GM18870 (cell line): ENCODE data around the gene PSD.
A peak's percentile ranks its signal among the peaks of the same experiment; 100 is the strongest.

Experiments
- ATAC-seq: cut with Tn5 transposase; IDR thresholded peaks from one replicate; pipeline ENCODE4 v1.9.1; 2021; ENCODE audit warnings: moderate library complexity; ENCODE audit not compliant: unreplicated experiment

The PSD gene

DNA sequence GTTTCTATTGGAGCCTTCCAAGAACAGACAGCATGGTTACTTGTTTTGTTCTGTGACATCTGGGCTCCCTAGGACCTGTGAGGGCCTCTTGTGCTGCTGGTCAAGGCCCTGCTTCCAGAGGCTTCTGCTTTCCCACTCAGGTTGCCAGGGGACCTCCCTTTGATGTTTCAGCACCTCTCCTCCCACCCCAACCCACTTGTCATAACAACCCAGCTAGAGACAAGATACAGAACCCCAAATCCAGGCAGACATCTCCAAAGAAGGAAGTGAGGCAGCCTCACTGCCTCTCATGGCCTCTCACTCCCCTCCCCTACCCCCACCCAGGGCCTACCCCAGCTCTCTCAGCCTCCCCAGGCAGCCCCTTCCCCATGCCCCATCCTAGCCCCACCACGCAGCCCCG lies 11.8 kb downstream of the PSD start:
- no peak for ATAC-seq

DNA sequence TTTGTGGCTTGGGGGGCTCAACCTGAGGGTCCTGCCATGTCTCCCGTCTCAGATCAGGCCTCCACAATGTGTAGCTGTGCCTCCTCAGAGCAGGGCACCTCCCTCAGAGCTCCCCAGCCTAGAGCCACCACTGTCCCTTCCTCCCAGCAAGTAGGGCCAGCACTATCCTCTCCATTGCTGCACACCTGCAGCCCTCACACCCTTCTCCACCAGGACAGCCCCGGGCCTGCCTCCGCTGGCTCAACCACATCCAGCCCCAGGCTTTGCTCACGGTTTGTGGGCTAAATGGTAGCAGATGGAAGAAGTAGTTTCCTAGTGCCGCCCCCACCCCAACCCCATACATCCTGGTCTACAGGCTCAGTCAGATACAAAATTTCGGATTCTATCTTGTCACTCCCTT lies 13.0 kb downstream of the PSD start:
- ATAC-seq: no peak

DNA sequence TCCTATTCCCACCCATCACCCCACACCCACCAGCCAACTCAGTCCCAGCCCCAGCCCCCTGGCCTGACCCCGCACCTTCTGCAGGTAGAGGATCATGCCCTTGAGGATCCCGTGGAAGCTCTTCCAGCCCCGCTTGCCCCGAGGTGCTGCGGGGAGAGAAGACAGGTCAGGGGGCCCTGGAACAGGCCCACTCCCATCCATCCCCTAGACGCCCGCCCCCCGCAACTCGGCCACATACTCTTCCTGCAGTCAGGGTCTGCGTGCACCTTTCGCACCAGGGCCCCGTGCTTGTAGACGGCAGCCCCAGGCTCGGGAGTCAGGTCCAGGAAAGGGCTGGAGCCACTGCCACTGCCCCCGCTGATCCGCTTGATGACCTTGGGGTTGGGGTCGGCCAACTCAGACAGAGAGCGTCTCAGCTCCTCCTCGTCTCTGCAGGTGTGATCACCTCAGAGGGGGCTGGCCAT lies 13.4 kb downstream of the PSD start:
- ATAC-seq: no peak

DNA sequence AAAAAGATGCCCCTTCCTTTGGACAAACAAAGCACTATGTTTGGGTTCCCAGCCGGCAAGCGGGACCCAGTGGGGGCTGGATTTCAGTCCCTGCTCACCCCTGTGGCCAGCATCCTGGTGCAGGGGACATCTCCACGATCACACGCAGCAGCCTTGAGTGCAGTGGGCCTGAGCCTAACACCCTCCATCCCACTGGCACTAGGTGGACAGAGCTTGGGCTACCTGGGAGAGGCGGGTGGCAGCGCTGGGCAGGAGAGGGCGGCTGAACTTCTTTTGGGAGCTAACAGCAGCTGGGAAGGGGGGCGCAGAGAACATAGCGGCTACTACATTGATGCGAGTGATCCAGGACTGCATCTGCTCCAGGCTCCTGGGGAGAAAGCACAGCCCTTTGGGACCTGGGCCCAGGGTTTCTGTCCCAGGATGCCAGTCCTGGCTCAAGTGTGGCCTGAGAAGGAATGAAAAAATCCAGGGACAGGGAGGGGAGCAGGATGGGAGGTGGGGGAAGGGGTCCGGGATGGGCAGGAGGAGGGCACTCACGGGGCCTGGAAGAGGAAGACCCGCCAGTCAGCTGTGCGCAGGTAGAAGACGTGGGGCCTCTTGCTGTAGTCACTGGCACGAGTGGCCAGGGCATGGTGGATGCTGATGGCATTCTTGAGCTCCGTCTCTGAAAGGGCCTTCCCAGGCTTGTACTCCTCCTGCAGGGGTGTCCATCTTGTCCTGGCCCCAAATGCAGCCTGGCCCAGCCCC lies 14.1 kb downstream of the PSD start:
- ATAC-seq: no peak

DNA sequence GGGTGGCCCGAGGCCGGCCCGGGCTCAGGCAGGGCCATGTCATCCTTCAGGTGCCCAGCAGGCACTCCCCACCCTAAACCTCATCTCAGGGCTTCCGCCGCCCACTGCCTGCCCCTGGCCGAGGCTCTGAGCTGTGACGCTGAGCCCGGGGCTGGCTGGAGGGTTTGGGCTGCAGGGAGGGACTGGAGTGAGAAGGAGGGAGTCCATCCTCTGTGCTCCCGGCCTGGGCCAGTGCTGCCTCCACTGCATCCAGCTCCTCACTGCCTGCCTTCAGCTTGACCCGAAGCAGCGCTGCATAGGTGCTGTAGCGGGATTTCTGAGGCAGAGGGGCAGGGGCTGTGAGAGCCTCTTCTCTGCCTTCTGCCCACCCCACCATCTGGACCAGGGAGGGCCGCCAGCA lies 15.5 kb downstream of the PSD start:
- ATAC-seq: no peak

DNA sequence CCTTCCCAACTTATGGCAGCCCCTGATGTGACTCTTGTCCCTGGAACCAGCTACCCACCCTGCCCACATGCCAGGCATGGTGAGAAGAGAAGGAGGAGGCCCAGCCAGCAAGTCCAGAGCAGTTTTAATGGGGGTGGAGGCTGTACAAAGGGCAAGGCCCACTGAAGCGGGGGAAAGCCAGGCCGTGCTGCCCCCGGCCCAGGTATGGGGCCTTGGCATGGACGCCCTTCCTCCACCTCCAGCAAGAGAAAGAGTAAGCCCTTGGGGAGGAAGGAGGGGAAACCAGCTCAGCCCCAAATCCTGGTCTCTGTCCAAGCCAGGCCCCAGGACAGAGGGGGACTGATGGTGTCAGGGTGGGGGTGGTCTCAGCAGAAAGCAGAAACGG lies 16.1 kb downstream of the PSD start:
- no peak for ATAC-seq

DNA sequence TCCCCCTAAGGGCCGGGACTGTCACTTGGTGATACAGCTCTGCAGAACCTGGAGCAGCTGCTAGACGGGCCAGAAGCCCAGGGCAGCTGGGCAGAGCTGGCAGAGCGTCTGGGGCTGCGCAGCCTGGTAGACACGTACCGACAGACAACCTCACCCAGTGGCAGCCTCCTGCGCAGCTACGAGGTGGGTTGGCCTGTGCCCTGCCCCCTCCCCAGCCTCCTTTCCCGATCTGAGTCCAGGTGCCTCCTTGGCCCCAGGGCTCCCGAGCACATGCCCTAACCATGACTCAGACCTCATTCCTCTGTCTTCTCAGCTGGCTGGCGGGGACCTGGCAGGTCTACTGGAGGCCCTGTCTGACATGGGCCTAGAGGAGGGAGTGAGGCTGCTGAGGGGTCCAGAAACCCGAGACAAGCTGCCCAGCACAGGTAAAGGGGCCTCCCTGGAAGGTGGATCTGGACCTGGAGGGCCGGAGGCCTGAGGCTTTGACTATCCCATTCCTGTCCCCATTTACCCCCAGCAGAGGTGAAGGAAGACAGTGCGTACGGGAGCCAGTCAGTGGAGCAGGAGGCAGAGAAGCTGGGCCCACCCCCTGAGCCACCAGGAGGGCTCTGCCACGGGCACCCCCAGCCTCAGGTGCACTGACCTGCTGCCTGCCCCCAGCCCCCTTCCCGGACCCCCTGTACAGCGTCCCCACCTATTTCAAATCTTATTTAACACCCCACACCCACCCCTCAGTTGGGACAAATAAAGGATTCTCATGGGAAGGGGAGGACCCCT lies 16.7 kb downstream of the PSD start:
- no peak for ATAC-seq

DNA sequence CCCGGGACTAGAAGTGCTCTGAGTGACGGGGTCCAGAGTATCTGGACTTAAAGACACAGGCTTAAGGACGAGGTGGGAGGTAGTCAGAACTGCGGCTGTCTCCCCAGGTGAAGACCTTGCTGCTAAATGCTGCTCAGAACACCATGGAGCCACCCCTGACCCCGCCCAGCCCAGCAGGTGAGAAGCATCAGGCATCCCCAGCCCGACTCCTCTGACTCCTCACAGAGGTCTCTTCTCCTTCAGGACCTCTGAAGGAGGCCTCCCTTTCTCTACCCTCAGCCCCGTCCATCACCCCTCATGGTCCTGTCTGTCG lies 17.3 kb downstream of the PSD start:
- no peak for ATAC-seq

DNA sequence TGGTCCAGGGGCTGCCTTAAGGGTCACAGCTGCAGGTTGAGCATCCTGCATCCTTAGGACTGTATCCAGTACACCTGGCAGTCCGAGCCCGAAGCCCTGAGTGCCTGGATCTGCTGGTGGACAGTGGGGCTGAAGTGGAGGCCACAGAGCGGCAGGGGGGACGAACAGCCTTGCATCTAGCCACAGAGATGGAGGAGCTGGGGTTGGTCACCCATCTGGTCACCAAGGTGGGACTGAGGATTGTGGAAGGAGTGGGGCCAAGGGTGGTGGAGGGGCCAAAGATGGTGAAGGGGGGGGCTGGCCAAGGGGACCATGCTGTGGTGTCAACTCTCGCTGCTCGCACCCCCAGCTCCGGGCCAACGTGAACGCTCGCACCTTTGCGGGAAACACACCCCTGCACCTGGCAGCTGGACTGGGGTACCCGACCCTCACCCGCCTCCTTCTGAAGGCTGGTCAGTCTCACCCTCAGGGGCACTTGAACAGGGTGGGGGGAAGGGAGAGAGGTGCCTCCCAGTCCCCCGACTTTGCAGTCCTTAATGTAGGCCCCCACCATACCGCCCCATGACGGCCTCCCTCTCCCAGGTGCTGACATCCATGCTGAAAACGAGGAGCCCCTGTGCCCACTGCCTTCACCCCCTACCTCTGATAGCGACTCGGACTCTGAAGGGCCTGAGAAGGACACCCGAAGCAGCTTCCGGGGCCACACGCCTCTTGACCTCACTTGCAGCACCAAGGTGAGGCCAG lies 17.8 kb downstream of the PSD start:
- ATAC-seq: no peak

DNA sequence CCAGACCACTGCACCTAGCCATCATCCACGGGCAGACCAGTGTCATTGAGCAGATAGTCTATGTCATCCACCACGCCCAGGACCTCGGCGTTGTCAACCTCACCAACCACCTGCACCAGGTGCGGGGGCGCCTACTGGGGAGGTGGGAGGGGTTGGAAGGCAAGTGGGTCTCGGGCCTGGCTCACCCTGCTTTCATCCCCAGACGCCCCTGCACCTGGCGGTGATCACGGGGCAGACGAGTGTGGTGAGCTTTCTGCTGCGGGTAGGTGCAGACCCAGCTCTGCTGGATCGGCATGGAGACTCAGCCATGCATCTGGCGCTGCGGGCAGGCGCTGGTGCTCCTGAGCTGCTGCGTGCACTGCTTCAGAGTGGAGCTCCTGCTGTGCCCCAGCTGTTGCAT lies 18.5 kb downstream of the PSD start:
- ATAC-seq: no peak

DNA sequence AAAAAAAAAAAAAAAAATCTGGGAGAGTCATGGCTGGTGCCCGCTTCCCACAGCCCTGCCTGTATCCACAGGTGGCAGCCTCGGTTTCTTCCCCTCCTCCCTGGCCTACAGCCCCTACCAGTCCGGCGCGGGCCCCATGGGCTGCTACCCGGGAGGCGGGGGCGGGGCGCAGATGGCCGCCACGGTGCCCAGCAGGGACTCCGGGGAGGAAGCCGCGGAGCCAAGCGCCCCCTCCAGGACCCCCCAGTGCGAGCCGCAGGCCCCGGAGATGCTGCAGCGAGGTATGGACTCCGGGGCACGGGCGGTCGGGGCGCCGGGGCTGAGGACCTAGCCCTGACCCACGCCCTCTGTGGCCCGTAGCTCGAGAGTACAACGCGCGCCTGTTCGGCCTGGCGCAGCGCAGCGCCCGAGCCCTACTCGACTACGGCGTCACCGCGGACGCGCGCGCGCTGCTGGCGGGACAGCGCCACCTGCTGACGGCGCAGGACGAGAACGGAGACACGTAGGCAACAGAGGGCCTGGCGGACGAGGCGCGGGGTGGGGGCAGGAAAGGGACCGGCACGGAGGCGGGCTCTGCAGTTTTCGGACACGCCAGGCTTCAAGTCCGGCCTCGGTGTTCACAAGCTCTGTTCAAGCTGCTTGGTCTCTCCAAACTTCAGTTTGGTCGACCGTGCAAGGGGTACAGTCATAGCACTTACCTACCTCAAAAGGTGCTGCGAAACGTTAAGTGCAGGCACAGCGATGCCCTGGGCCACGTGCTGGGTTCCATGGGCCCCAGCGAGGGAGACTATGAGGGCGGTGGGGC lies 19.2 kb downstream of the PSD start:
- ATAC-seq: no peak

DNA sequence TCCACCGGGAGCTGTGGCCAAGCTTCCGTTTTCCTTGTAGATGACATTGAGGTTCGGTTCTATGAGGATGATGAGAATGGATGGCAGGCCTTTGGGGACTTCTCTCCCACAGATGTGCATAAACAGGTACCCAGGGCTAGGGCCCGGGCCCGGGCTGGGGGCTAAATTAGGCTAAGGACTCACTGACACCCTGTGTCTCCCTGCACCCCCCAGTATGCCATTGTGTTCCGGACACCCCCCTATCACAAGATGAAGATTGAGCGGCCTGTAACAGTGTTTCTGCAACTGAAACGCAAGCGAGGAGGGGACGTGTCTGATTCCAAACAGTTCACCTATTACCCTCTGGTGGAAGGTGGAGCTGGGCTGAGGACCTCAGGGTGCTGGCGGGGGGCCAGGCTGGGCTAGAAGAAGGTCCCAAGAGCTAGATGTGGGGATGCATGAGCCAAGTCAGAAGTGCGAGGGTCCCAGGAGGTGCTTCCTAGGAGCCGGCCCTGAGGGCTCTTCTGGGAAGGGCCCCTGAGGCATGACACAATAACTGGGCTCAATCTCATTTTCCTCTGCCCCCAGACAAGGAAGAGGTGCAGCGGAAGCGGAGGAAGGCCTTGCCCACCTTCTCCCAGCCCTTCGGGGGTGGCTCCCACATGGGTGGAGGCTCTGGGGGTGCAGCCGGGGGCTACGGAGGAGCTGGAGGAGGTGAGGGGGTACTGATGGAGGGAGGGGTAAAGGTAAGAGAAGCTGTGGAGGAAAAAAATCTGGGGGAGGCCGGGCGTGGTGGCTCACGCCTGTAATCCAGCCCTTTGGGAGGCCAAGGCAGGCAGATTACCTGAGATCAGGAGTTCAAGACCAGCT lies 20.2 kb downstream of the PSD start:
- no peak for ATAC-seq

DNA sequence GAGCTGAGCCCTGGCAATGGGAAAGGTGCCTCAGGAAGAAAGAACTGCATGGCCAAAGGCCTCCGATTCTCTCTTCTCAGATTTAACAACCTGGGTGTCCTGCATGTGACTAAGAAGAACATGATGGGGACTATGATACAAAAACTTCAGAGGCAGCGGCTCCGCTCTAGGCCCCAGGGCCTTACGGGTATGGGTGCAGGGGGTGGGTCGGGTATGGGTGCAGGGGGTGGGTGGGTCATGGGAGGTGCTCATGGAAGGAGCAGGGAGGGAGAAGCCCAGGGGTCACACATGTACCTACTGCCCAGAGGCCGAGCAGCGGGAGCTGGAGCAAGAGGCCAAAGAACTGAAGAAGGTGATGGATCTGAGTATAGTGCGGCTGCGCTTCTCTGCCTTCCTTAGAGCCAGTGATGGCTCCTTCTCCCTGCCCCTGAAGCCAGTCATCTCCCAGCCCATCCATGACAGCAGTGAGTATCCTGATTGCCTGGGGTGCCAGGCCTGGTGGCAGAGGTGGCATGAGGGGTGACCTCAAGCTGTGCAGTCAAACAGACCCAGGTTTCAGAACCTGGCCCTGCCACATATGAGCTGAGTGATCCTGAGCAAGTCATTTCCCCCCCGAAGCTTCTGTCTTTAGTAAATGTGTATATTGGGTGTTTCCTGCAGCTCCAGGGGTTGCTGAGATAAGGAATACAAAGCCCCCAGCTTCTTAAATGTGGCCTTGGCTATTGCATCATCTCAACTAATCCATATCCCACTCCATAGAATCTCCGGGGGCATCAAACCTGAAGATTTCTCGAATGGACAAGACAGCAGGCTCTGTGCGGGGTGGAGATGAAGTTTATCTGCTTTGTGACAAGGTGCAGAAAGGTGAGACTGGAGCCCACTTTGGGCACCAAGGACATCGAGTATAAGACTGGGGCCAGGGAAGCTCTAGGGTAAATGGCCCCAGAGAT lies 21.1 kb downstream of the PSD start:
- no peak for ATAC-seq

DNA sequence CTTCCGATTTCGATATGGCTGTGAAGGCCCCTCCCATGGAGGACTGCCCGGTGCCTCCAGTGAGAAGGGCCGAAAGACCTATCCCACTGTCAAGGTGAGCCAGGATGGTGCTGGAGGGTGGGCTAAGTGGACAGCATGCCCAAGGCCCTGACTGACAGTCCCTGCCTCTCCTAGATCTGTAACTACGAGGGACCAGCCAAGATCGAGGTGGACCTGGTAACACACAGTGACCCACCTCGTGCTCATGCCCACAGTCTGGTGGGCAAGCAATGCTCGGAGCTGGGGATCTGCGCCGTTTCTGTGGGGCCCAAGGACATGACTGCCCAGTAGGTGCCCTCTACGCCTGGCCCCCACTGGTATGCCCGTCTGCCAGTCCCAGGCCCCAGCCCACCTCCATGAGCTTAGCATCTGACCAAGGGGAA lies 21.8 kb downstream of the PSD start:
- ATAC-seq: no peak

DNA sequence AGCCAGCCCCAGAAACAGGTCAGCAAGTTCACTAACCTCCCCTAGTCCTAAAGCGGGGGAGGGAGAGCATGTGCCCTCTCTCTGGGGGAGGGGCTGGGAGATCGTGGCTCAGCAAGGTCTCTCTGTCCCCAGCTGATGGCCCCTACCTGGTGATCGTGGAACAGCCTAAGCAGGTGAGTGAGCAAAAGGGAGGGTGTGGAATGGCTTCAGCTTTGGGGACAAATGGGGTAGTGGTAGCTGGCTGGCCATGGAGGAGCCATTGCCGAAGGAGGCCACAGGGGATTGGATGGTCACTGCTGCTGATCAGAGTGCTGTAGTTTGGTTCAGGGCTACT lies 22.3 kb downstream of the PSD start:
- ATAC-seq: no peak

DNA sequence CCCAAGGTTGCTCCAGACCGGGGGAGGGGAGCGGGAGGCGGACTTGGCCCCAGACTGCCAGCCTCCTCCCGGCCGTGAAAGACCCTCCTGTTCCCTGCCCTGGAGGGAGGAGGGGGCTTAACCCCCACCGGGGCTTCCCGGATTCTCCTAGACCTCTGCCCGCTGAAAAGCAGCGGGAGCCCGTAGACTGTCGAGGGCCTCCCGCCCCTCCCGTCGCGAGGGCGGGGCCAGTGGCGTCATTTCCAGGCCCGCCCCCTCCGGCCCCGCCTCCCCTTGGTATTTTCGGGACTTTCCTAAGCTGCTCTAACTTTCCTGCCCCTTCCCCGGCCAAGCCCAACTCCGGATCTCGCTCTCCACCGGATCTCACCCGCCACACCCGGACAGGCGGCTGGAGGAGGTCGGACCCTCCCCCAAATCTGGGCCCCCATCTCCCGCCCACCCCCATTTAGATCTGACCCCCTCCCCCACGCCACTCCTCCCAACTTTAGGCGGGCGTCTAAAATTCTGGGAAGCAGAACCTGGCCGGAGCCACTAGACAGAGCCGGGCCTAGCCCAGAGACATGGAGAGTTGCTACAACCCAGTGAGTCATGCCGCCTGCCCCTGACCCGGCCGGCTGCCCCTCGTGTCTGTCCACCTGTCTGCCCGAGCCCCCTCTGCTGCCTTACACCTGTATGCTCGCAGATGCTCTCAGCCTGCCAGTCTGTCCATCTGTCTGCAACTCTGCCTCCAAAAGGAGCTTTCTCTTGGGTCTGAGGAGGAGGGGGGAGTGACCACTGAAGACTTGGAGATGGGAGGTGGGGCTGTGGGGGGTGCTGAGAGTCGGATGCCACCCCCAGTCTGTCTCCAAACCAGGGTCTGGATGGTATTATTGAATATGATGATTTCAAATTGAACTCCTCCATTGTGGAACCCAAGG lies 22.9 kb downstream of the PSD start, which contains the start of gene NFKB2:
Gene NFKB2, plus strand, starts transcription at position 306 of the 917 bp plus-strand sequence. Its CDS starts 255 bp downstream, at position 561.
- ATAC-seq: no peak

DNA sequence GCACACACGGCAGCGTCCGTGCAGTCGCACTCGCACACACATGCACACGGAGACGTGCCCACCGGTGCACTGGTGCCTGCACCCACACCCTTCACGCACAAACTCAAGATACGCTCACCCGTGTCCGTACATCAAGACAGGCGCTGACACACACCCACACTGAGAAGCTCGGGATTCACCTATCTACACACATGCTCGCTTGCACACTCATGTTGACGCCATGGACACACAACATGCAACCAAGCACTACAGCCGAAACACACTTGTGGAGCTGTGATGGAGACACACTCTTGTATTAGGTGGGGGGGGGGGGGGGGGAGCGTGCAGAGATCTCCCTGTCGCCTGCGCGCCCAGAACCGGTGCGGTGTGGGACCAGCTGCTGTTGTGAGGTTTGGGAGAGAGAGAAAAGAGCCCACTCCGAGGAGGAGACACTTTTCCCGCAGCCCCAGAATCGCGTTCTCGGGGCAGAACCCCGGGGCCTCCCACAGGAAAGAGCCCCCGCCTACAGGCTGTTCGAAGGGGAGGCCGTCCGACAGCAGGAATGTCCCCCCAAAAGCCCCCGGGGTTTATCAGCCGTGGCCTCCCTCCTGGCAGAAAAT lies 23.7 kb downstream of the PSD start:
- peak; percentile 2 for ATAC-seq
